Left cardiac atrium (tissue), 4 donors: ENCODE measurements around the gene TMEM192. TPM values are rescaled to one million over a fixed set of nuclear protein-coding genes. Genes with fewer than 3 reads are reported as not detected.
"Not testable (repeated sequence)": the region's sequence is repeated elsewhere in the genome, so short reads cannot be mapped to it uniquely, and the experiment has no call there.

ENCODE experiments used
- ATAC-seq, 2 donors: fragments of 200-7000 bp; cut with Tn5 transposase; one replicate each; pipeline ENCODE4 v1.9.1; 2020; ENCODE audit warnings: mild to moderate bottlenecking in 2 of 2, moderate library complexity in 2 of 2
- DNase-seq: peaks from one replicate; pipeline ENCODE4 v3.0.0-alpha.2; 2020
- intact Hi-C, 2 donors: fragments of 100-400 bp; cut with DNase I; formaldehyde crosslinking; loops; one replicate each; pipeline versions ENCODE4 v1.14.1 to v1.15.1; 2022 to 2023
- long read RNA-seq: library from polyadenylated mRNA; unstranded; transcript quantifications from one replicate; pipeline ENCODE4 v2.0.0, GENCODE V29; 2021
- total RNA-seq, 2 donors: library from RNA; stranded (reverse); fragmentation: NEBNext Ultra II Directional; extraction: Animal tissue kit (Norgen Biotek cat#: 25700); gene quantifications; one replicate each; pipeline ENCODE4 v1.2.1, GENCODE V29; 2021
- donor health status: DM: no; HTN: yes; CAD: no.
- donor health status: DM: no; HTN: yes; CAD: no; lungs with severe emphysema.
- donor health status: DM: yes; HTN: yes; CAD: no.
- donor health status: Dilated cardiomyopathy.

TMEM192 gene
- total RNA-seq: 10 to 100 TPM; 16.5 to 17.2 TPM
- long read RNA-seq, full-length matches to known transcripts: 7 of 11 reads
- long read RNA-seq, partial matches to known transcripts: 2 of 11 reads
- long read RNA-seq, other reads (novel, unspliced or antisense): 2 of 11 reads

DNA sequence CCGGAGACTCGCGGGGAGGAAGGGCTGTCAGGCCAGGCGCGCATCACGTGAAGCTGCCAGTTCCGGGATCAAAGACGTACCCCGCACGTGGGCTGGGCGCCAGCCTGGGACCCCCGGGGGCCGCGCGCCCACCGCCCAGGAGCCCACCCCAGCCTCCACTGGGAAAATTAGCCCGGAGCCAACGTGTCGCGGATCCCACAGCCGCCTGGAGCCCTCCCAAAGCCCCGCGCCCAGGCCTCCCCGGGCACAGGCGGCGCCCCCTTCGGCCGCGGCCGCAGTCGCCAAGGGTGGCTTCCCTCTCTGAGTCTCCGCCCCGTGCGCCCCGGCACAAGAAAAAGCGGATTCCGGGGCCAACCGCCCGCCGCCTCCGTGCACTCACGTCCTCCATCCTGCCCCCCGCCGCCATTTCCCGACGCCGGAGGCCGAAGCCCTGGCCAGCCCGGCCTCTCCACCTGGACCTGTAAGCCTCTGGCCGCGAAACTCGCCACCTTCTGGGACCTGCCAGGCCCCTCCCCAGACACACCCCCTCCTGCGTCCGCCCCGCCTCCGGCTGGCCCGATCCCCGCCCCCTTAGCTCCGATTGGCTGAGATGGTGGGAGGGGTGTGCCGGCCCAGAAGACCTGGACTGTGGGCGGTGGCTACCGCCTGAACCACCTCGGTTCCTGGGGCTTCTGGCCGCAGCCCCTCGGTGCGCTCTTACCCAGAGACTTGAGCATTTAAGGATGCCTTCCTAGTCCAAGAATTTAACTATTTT is at the start of gene TMEM192:
TMEM192 (minus strand) TSS at position 493 of the 754 bp plus-strand sequence; CDS start at position 406, 87 bp downstream.
- peak; percentile 93 for DNase-seq
- ATAC-seq: peak; percentile 99 to 100
- intact Hi-C loops: no loop called here

DNA sequence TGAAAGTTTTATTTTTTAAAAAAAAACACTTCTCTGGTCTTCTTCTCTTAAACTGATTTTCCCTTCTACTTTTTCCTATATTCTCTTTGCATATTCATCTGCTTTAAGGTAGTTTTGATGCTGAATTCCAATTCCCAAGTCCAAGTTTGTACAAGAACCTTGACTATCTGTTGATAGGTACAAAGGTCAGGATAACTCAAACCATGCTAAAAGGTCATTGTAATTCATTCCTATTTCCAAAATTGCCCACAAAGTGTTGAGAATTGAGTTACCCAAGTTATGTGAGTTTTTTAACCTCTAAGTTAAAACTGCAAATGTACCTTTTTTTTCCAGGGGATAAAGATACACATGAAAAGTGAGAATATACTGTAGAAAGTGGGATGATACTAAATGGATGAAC is 46.1 kb upstream of the TMEM192 start:
- intact Hi-C loops: no loop called here
- no peak for DNase-seq
- no peak for ATAC-seq

- DNase-seq: no peak
- intact Hi-C loops: no loop called here
- ATAC-seq: no peak
Observed at GRCh38 chr4:165156906-165157305, 44.2 kb upstream of the TMEM192 start.

- DNase-seq (no peak), ATAC-seq (no peak)
- intact Hi-C loops: no loop called here
Observed at GRCh38 chr4:165154482-165154881, 41.8 kb upstream of the TMEM192 start.

DNA sequence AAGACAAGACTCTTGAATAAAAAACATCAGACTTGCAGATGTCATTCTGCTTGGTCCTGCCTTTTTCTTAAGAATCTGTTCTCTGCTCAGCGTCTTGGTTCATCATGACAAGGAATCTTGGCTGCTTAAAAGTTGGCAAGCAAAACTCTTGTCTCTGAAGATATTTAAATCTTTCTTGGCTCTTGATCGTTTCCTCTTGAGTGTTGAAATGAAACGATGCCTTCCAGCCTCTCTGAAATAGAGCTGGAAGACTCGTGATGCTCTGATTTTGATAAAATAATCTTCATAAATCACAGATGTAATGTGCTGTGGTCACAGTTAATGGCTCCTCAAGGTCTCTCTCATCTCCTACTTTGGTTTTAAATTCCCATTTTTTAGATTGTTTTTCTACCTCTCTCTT is 39.9 kb upstream of the TMEM192 start:
- ATAC-seq (no peak), DNase-seq (no peak)
- intact Hi-C loops: no loop called here

DNA sequence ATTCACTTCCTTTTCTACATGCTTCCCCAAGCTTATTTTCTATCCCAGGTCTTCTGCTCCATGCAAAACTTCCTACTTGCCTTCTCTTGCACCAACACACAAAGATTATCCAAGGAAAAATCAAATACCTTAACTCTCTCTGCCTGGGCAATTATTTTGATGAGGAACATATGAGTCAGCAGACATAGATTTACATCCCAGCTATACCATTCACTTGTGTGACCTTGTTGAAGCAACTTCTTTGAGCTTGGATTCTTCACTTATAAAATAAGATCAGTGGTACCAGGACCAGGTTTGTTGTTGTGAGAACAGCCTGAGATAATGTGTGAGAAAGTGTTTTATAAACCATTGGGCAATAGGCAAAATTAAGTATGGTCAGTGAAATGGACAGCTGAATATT is 39.1 kb upstream of the TMEM192 start:
- no peak for ATAC-seq
- no peak for DNase-seq
- intact Hi-C loops: no loop called here

DNA sequence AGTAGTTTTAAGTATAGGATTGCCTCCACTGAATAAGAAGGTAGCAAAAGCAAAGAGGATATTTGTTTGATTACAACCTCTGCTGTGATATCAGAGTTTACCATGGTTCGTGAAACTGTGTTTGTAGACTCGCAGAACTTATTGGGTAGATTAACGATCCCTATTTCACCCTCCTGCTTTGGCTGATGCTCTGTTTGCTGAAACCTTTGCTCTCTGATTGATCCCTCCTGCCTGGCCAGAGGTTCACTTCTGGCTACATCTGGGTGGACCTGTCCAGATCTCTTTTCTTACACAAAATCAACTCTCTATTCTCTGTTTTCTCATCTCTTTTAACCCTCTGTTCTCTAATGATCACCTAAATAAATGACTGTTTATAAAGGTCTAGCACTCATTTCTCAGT is 37.9 kb upstream of the TMEM192 start:
- intact Hi-C loops: no loop called here
- DNase-seq (no peak), ATAC-seq (no peak)

- intact Hi-C loops: no loop called here
- no peak for ATAC-seq
Observed at GRCh38 chr4:165138843-165139242, 26.2 kb upstream of the TMEM192 start.

GRCh38 chr4:165137205-165137604 is 24.5 kb upstream of the TMEM192 start:
- intact Hi-C loops: no loop called here
- no peak for DNase-seq
- ATAC-seq: no peak

More at GRCh38 chr4:165138843-165139242, 26.2 kb upstream of the TMEM192 start:
- no peak for DNase-seq

- no peak for DNase-seq
- ATAC-seq: no peak
- intact Hi-C loops: no loop called here
Observed at GRCh38 chr4:165136529-165136928, 23.9 kb upstream of the TMEM192 start.

DNA sequence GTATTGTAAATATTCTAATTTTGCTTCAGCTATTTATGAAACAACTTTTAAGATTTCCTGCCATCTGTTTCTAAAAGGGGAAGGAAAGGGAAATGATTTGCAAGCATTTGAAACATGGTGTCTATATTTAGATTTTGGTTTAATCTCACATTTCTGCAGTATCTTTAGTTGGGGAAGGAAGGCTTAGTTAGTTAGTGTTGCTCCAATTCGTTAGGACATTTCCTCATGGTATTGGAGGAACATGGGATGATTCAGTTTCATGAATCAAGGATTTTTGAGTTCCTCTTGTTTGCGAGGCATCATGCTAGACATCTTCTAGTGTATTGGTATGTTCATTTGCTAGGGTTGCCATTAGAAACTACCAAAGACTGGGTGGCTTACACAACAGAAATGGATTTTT is 20.5 kb upstream of the TMEM192 start:
- peak in 1 of 2 donors; percentile 40 for ATAC-seq
- no peak for DNase-seq
- intact Hi-C loops: loop anchor here (5.0 kb wide), 2 partner anchors 214 to 334 kb away; no protein-coding TSS in a partner anchor

GRCh38 chr4:165131247-165131832 is 18.7 kb upstream of the TMEM192 start:
- DNase-seq: peak; percentile 40
- intact Hi-C loops: loop anchor here (1.0 to 5.0 kb wide), 3 partner anchors 216 to 336 kb away; no protein-coding TSS in a partner anchor

GRCh38 chr4:165129924-165130323 is 17.3 kb upstream of the TMEM192 start:
- no peak for ATAC-seq
- no peak for DNase-seq
- intact Hi-C loops: loop anchor here (5.0 kb wide), 2 partner anchors 217 to 337 kb away; no protein-coding TSS in a partner anchor

More at GRCh38 chr4:165131247-165131832, 18.7 kb upstream of the TMEM192 start:
- ATAC-seq: peak; percentile 80 to 82

DNA sequence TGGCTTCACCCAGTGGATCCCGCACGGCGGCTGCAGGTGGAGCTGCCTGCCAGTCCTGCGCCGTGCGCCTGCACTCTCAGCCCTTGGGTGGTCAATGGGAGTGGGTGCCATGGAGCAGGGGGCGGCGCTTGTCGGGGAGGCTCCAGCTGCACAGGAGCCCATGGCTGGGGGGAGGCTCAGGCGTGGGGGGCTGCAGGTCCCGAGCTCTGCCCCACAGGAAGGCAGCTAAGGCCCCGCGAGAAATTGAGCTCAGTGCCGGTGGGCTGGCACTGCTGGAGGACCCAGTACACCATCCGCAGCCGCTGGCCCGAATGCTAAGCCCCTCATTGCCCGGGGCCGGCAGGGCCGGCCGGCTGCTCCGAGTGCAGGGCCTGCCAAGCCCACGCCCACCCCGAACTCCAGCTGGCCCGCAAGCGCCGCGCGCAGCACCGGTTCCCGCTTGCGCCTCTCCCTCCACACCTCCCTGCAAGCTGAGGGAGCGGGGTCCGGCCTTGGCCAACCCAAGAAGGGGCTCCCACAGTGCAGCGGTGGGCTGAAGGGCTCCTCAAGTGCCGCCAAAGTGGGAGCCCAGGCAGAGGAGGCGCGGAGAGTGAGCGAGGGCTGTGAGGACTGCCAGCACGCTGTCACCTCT is 13.3 kb upstream of the TMEM192 start:
- DNase-seq, ATAC-seq, intact Hi-C loops: not testable (repeated sequence)

DNA sequence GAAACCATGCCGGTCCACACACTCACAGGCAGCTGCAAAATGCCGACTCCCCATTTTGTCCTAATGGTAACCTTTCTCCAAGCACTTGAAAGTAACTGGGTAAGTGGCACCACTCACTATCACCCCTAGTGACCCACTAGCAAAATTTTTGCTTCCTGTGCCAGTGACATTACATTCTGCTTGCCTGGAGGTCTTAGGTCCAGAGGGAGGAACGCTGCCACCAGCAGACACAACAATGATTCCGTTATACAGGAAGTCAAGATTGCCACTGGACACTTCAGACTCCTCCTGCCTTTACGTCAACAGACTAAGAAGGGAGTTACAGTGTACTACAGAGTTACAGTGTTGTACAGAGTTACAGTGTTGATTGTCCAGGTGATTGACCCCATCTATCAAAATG is 11.8 kb upstream of the TMEM192 start:
- ATAC-seq (no peak), DNase-seq (no peak)
- intact Hi-C loops: no loop called here

- intact Hi-C loops: no loop called here
Observed at GRCh38 chr4:165118256-165118909, 5.7 kb upstream of the TMEM192 start.

DNA sequence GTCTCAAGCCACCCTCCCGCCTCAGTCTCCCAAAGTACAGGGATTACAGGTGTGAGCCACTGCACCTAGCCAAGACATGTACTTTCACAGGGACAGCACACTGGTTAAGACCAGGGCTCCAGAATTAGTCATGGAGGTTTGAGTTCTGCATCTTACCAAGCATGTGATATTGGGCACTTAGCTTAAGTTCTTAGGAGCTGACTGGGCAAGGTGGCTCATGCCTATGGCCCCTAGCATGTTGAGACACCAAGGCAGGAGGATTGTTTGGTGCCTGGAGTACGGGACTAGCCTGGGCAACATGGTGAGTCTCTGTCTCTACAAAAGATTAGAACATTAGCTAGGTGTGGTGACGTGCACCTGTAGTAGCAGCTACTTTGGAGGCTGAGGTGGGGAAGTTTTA is 2.6 kb upstream of the TMEM192 start:
- intact Hi-C loops: no loop called here
- ATAC-seq (no peak), DNase-seq (no peak)

More at GRCh38 chr4:165118256-165118909, 5.7 kb upstream of the TMEM192 start:
- ATAC-seq (no peak), DNase-seq (no peak)

DNA sequence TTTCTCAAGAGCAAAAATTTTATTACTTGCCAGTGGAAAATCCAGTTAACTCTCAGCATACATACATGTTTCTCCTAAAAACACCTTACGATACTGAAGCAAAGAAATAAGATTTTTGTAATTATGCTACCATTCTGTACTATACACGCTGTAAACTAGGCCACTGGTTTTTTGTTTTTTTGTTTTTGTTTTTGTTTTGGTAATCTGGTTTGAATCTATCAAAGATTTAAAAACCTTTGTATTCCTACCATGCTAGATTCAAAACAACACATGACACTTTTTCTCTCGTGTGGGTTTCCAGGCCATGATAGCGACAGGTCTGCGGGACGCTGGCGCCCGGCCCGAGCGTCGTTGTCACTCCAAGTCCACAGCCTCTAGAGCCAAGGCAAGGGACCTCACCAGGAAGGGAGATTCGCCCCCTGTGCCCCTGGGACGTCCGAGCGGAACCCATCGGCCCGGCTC is 723 bp downstream of the TMEM192 start:
- ATAC-seq (no peak), DNase-seq (no peak)
- intact Hi-C loops: no loop called here

GRCh38 chr4:165106518-165106917 is 6.1 kb downstream of the TMEM192 start:
- ATAC-seq: no peak
- intact Hi-C loops: no loop called here
- DNase-seq: no peak
